ENCODE results near the gene PROM1.

PROM1 gene

GRCh38 chr4:16027114-16027513 is 56.7 kb downstream of the PROM1 start:
- DNase-seq (ENCODE audit: low spot score), result no peak

- peak; percentile 72 for DNase-seq (ENCODE audit: low spot score)
Measured at GRCh38 chr4:16026160-16026761, 57.6 kb downstream of the PROM1 start.

DNA sequence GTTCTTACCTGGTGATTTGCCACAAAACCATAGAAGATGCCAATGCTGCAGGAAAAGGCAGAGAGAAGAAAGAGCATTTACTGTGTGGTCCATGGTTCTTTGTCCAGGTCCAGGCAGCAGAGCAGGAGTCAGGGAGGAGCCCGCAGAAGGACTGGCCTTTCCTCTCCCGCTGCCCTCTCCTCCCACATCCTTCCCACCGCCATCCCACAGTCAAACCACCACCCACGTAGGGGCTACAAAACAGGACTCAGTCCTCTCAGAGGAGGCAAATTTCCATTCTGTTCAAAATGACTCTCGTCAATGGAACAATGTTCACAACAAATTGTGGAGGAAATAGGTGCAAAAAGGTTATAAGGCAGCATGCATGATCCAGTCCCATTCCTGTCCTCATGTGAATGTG is 58.6 kb downstream of the PROM1 start:
- no peak for DNase-seq (ENCODE audit: low spot score)

DNA sequence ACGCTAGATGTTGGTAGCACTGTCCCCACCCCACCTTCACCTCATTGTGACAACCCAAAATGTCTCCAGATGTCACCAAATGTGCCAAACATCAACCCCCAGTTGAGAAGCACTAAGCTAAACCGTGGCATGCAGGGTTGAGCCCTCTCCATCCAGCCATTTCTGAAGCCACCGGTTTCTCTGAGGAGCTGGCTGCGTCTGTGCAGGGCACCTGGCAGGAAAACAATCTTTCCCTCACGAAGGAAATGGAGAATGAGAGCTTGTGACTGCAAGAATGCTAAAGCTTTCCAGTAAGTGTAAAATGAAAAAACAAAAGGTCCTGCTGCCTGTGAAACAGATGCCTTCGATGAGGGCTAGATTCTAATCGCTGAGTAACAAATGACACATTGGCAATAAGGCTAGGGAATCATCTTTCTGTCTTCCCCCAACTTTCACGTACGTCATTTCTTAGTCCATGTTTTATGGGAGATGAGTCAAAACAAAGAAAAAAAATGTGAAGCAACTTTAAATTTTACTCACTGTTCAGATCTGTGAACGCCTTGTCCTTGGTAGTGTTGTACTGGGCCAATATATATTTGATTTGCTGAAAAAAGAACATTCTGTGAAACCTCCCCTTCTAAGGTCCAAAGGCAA is 59.9 kb downstream of the PROM1 start:
- DNase-seq (ENCODE audit: low spot score), result no peak

- DNase-seq (ENCODE audit: low spot score), result no peak
Measured at GRCh38 chr4:16021804-16022560, 61.8 kb downstream of the PROM1 start.

DNA sequence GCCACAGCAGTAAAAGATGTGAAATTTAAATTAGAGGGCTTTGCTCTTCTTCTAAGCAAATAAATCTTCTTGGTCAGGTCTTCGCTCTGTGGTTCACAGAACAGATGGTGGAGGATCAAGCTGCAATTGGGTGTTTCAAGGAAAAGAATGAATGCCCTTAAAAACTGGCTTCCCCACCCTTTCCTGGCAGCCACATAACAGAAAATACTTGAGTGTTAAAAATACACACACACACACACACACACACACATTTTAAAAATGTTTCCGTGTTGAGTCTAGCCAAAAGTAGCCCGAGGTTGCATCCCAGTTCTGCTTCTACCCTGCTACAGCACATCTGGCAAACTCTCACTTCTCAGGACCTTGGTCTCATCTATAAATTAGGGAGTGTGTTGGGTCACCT is 64.2 kb downstream of the PROM1 start:
- DNase-seq (ENCODE audit: low spot score), result no peak

GRCh38 chr4:16018841-16019240 is 65.0 kb downstream of the PROM1 start:
- no peak for DNase-seq (ENCODE audit: low spot score)

GRCh38 chr4:16018061-16018676 is 65.7 kb downstream of the PROM1 start:
- DNase-seq (ENCODE audit: low spot score), result no peak

DNA sequence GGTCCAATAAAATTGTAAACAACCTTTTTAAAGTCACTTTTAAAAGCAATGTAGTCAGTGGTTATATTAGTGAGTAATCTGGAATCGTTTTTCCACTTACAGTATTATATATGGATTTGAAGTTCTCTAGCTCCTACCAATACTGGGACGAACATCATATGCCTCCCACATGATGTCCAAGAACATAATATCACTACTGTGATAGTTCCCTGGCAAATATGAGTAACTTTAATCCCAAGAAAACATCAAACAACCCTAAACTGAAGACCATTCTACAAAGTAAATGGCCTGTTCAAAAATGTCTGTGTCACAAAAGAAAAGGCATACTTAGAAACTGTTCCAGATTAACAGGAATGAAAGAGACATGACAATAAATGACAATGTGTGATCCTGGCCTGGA is 67.3 kb downstream of the PROM1 start:
- DNase-seq (ENCODE audit: low spot score), result no peak

DNA sequence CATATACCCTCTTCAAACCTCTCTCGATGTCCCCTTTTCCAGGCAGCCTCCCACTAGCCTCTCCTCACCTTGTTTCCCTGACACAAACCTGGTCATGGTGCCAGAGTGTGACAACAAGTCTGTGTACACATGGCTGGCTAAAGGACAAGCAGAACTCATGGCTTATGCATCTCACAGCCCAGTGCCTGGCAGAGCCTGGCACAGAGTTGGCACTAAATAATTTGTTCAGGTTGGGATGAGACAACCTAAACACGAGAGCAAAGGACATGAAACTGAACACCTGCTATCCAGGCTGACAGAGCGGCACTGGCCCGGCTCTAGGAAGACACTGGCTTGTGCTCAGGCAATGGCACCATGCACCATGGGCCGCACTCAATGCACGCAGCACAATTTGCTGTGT is 72.7 kb downstream of the PROM1 start:
- no peak for DNase-seq (ENCODE audit: low spot score)

- DNase-seq (ENCODE audit: low spot score), result no peak
Measured at GRCh38 chr4:16009153-16009552, 74.7 kb downstream of the PROM1 start.

GRCh38 chr4:16007471-16008095 is 76.2 kb downstream of the PROM1 start:
- no peak for DNase-seq (ENCODE audit: low spot score)

DNA sequence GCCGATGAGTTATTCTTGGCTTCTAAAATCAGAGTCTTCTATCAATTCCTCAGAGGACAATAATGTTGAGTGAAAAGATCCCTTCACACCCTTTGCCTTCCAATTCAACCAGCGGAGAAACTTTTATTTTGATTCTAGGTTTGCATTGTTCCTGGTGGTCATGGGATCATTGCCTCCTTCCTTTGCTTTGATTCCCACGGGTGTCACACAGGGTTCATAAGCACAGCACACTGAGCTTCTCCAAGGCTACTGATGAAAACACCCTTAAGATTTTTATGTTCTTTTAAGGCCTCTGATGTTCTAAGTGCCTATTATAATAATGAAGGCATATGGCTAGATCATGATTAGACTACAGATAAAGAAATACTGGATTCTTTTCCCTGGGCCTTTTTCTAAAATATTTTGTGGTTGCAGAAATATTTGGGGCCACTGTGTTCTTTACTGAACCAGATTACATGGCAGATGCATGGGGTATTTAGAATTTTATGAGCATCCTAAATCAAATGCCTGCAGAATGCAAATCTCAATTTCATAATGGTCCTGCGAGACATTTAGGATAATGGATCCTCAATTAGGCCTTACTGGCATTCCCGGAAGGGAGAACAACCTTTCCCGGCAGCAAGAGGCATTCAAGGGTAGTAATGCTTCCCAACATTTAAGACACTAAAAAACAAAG is 76.9 kb downstream of the PROM1 start:
- DNase-seq (ENCODE audit: low spot score), result no peak

- no peak for DNase-seq (ENCODE audit: low spot score)
Measured at GRCh38 chr4:16005676-16006075, 78.1 kb downstream of the PROM1 start.

GRCh38 chr4:16001484-16001858 is 82.4 kb downstream of the PROM1 start:
- peak; percentile 76 for DNase-seq (ENCODE audit: low spot score)

- DNase-seq (ENCODE audit: low spot score), result no peak
Measured at GRCh38 chr4:16000708-16001483, 82.9 kb downstream of the PROM1 start.

DNA sequence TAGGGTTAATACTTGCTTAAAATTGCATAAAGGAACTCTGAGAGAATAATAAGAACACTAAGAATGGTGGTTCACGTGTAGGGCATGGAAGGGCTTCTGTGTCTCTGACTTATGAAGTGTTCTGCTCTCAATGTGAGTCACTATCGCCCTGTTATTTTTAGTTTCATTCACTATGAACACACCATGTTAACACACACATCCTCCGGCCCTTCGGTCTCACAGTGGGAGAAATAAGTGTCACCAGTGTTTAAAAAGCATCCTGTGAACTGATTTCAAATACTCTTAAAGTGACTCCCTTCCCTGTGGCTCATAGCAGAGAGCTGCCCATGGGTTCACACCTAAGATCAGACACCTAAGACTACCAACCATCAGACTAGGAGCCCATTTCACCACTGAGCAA is 87.0 kb downstream of the PROM1 start:
- DNase-seq (ENCODE audit: low spot score), result no peak

DNA sequence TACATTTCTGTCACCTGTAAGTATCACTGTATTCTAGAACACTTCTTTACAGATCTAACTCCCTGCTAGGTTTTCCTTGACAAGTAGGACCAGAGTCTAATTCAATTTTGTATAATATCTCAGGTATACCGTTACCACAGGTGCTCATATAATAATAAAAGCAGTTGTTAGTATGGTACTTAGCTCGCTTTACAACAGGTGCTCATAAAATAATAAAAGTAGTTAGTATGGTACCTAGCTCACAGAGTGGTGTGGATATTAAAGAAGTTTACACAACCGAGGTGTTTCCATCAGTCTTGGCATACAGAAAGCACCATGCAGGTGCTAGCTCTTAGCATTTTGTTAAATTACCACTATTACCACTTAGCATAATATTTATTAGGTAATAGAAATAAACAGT is 88.0 kb downstream of the PROM1 start:
- no peak for DNase-seq (ENCODE audit: low spot score)

- no peak for DNase-seq (ENCODE audit: low spot score)
Measured at GRCh38 chr4:15992167-15992485, 91.7 kb downstream of the PROM1 start.

DNA sequence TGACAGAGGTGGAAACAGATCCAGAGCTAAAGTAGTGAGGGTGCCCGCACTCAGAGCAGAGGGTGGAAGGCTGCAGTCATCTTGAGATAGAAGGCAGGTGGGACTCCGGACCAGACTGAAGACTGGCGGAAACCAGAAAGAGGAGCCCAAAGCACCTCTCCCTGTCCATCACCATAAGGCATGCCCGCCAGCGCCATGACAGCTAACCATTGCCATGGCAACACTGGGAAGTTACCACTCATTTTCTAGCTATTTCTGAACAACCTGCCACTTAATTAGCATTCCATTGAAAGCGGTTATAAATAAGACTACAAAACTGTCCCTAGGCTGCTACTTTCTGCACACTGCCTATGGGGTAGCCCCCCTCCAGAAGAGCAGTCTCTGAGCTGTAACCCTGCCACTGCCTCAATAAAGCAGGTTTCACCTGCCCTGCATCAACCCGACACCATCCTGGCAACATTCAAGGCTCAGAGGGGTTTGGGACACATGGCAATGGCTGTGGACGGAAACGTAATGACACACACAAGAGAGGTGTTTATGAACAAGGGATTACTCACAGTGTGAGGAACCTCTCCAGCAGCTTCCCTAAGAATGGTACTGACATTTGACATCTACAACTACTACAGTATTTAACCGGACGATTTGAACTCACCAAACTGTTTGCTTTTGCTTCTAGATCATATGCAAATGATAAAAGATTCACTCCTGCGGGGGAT is 93.1 kb downstream of the PROM1 start:
- DNase-seq (ENCODE audit: low spot score), result no peak

GRCh38 chr4:15989424-15989823 is 94.4 kb downstream of the PROM1 start:
- DNase-seq (ENCODE audit: low spot score), result peak; percentile 9
